ENCODE data around the gene ALDH1B1. TPM values are rescaled to one million over a fixed set of nuclear protein-coding genes. Genes with fewer than 3 reads are reported as not detected.

Gene ALDH1B1
- 91.0 TPM for total RNA-seq (ENCODE audit: insufficient read depth, low replicate concordance)

DNA sequence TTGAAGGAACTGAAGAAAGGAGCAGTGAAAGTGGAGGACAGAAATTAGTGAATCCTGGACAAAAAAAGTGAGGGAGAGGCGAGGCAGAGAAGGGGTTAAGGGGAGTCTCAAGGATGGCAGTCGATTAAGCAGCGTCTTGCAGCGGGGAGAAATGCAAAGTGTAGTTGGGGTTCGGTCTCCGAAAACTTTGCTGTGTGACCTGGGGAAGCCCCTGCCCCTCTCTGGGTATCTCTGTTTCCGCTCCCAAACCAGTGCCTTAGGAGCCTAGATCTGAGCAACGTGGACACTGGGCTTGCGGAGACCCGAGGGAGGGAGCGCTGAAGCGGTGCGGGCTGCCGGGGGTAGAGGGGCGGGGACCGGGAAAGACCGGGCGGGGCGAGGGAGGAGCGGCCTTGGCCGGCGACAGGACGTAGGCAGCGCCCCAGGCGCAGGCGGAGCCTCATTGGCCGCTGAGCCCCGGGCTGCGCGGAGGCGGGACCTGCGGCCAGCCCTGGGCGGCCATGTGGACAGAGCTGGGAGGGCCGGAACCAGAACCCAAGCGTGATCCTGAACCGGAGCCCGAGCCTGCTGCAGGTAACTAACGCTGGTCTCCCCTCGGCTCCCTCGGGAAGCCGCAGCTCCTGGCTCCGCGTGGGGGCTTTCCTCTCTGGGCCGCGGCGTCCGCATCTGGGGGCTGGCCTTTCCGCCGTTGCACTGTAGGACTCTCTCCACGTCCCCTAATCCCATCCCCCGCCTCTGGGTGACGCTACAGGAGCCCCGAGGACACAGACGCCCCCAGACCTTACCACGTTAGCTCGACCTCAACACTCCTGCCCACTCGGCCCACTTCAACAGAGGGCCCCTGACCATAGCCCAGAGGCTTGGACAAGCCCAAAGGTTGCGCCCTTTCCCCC, at the start of gene ALDH1B1:
TSS of gene ALDH1B1 (plus strand) at position 468 of the 893 bp plus-strand sequence. CDS start 3,047 bp downstream, outside the sequence.
- peak; percentile 92 for DNase-seq (ENCODE audit: low spot score)

DNA sequence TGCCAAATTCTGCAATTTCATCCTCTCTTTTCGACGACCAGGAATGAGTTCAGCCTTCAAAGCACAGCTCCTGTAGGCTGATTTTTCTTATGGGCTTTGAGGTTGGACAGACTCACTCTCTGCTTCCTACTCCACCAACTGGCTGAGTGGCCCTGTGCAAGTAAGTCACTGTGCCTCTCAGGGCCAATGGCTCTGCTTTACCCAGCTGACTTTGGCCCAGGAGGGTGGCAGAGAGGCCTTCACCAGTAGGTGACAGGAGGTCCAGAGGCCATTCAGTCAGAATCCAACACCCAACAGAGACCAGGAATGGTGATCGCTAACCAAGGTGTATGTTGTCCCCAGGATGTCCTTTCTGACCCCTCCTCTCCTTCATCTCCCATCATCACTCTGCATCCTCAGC, 49.5 kb upstream of the ALDH1B1 start:
- no peak for DNase-seq (ENCODE audit: low spot score)

DNA sequence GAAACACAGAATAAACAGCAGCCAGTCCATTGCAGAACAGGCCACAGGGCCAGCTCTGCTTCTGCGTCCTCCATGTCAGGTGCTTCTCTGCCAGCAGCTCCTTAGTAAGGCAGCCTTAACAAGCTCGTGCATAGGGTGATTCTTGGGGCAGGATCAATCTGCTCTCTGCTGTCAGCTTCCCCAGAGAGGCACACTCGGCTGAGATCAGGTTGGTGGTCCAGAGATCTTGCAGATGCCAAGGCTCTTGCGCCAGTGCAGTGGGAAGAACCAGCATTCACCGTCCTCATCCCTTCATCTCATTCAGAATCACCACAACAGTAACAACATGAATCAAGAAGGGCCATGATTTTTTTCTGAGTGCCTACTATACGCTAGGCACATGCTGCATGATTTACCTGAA, 49.0 kb upstream of the ALDH1B1 start:
- no peak for DNase-seq (ENCODE audit: low spot score)

DNA sequence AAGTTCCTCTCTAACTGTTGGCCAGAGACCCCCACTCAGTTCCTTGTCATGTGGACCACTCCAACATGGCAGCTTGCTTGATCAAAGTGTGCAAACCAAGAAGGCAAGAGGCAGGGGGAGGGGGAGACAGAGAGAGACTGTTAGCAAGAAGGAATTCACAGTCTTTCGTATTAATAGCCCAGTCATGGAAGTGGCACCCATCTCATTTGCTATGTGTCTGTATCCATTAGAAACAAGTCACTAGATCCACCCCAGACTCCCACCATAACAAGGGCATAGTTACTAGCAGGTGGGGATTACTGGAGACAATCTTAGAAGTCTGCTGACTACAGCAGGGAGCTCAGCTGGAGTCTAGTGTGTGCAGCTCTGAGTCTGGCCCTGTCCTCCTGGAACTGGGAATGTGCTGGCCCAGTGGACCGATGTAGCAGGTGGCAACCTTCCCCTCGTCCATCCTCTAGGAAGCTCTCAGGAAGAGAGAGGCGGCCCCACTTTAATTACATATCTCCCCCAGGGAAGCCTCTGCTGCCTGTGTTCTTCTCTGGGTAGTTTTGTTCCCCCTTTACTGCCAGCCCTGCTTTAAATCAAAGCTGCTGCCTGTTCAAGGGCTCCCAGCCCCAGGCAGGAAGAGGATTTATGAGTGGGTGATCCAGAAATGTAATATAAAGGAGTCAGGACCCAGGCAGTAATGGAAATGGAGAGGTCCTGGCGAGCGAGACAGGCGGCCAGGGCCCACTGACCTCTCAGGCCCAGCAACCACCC, 47.8 kb upstream of the ALDH1B1 start:
- no peak for DNase-seq (ENCODE audit: low spot score)

DNA sequence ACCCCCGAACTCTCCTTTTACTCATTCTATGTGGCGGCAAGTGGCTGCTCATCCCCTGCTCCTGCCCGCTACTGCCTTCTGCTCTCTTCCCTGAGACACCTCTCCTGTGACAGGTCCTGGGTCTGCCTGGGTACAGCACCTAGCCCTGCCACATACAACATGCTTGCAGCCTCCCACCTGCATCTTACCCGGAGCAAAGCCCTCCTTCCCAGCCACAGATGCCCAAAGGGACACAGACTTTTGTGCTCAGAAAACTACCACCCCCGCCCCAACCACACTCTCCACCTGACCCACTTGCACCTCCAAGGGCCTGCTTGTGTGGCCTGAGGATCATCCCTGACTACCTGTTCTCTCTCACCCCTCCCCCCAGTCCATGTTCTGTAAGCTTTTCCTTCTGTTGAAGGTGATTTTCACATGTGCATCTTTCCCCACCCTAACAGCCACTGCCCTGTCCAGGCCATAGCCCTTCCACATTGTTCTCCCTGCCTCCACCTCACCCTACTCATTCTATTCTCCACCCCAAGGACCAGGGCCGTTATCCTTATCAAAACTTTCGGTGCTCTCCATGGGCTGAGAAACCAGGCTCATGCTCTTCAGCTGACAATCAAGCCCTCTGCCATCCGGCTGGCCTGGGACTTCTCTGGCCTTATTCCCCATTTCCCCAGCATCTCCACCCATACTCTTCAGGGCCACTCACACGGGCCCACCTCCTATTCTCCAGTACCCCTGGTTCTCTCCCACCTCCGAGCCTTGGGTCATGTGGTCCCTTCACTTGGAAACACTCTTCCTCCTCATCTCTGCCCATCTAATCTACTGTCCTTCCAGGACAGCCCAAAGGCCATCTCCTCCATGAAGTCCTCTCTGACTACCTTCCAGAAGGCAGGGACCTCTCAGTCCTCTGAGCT, 46.4 kb upstream of the ALDH1B1 start:
- DNase-seq (ENCODE audit: low spot score), result no peak

DNA sequence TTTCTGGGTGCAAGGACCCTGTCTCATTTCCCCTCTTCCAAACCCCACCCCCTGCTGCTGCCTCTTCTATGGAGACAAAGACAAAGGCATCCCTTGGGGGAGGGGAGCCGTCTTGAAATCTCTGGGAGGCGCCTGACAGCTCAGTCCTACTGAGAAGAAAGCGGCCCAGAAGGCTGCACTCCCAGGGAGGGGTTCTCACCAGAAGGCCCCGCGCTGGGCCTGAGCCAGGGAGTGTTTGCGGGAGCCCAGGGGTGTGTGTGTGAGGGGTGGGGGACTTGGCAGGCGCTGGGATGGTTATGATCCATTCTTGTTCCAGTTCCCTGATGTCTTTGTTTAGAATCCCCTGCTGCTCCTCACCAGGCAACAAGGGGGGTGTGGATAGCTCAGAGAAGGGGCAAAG, 45.7 kb upstream of the ALDH1B1 start:
- peak; percentile 86 for DNase-seq (ENCODE audit: low spot score)

DNA sequence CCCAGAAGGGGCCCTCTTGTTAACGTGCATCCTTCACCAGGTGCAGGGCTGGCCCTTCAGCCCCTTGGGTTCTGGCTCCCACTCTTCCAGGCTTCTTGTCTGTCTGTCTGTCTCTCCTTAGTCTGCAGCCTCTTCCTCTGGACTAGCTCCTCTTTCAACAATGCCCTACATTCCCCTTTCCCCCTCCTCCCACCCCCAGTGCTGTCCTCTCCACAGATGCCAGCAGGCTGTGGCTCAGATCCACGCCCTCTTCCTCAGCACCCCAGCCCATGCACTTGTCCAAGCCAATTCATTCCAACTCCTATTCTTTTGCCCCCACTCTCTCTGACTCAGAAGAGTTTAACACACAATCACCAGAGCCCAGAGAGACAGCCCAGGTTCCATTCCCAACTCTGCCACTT, 45.2 kb upstream of the ALDH1B1 start:
- DNase-seq (ENCODE audit: low spot score), result no peak

DNA sequence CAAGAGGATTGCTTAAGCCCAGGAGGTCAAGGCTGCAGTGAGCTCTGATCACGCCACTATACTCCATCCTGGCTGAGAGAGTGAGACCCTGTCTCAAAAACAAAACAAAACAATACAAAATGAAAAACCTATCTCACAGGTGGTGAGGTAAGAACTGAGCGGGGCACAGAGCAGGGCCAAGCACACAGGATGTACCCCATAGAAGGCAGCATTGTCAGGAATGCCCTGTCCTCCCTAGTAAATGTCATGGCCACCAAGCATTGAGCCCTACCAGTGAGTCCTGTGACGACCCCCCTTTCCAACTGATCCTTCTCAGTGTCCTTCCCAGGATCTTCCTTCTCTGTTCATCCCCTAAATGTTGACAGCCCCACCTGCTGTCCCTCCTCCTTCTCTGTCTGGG, 44.6 kb upstream of the ALDH1B1 start:
- no peak for DNase-seq (ENCODE audit: low spot score)

DNA sequence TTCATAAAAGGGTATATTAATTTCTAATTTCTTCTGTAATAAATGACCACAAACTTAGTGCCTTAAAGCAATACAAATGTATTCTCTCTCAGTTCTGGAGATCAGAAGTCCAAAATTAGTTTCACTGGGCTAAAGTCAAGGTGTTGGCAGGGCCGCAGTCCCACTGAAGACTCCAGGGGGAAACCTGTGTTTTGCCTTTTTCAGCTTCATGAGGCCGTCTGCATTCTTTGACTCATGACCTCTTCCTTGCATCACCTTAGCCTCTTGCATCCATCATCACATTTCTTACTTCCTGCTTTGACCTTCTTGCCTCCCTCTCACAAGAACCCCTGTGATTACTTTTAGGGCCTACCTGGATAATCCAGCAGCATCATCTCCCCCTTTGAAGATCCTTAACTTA, 42.0 kb upstream of the ALDH1B1 start:
- no peak for DNase-seq (ENCODE audit: low spot score)

DNA sequence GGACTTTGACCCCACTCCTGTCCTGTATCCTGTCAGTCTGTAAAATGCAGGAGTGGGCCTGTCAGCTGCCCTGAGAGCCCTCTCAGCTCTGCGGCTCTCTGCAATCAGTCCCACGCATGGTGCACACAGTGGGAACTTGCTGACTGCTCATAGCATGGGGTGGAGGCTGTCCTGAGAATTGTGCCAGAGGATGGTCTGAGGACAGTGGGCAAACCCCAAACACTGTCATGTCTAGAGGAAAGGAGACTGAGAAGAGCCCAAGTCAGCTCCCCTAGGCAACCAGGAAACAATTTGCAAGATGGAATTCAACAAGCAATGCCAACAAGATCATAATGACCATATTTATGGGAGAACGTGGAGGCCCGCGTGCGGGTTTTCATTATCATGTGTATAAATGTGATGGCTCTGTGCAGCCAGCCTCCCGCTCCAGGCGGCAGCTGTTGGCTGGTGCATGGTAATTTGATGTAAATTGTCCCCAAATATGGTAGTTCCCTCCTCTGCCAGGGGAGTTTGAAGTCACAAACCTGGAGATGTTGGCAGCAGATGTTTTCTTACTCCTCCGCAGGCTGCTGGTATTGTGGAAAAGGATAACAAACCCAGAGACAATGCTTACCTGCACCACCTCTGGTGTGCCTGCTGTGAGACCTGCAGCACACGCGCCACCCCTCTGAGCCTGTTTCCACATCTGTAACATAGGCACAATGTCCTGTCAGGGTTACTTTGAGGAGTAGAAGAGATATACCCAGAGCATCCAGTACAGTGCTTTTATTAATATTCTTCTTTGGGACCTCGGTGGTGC, 39.8 kb upstream of the ALDH1B1 start:
- DNase-seq (ENCODE audit: low spot score), result no peak

DNA sequence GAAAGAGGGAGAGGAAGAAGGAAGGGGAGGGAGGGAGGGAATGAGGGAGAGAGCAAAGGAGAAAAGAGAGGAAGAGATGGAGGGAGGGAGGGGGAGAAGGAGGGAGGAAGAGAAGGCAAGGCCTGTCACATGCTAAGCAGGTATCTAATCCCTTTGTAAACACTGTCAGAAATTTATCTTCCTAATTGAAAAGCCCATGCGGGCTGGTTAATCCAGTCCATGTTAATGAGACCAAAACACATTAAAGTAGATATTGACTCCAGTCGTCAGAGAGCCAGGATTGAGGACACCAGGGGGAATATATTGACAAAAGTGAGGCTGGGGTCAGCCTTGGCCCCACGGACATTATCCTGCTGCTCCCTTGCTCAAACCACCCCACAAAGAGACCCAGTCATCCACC, 37.4 kb upstream of the ALDH1B1 start:
- DNase-seq (ENCODE audit: low spot score), result no peak

DNA sequence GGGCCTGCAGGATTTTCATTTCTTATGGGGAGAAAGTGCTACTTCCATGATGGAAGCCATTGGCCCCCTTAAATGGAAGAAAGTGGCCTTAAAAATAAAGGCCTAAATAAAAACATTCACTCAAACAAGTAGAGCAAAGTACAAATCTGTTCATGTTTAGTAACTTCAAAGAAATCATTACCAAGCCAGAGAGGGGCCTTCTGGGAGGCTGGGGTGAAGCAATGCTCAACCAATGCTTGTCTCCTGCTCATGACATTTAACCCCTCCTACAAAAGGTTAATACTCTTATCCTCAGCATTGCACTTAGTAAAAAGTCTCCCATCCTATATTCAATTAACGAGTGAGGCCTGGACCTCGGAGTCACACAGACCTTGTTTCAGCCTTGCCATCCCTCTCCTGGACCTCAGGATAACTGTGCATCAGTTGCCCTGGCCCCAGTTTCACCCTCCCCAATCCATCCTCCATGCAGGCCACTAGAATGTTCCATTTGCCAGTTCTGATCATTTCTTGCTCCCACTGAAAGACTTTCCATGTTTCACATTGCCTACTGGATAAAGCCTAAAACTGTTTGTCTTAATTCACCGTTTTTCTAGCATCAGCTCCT, 36.9 kb upstream of the ALDH1B1 start:
- DNase-seq (ENCODE audit: low spot score), result no peak

DNA sequence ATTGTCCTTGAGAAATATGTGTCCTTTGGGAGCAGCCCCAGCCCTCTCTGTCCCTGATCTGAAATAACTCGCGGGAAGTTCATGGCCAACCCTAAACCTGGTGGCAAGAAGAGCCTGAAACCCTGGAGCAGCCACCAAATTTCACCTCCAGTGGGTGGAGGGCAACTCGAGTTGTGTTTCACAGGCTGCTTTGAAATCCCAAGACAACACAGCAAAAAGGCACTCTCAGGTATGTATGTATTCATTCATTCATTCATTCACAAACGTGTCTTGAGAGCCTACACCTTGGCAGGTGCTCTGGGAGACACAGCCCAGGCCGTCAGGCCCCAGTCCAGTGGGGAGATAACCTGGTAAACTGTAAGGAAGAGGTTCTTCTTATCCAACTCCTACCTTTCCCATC, 35.7 kb upstream of the ALDH1B1 start:
- no peak for DNase-seq (ENCODE audit: low spot score)

DNA sequence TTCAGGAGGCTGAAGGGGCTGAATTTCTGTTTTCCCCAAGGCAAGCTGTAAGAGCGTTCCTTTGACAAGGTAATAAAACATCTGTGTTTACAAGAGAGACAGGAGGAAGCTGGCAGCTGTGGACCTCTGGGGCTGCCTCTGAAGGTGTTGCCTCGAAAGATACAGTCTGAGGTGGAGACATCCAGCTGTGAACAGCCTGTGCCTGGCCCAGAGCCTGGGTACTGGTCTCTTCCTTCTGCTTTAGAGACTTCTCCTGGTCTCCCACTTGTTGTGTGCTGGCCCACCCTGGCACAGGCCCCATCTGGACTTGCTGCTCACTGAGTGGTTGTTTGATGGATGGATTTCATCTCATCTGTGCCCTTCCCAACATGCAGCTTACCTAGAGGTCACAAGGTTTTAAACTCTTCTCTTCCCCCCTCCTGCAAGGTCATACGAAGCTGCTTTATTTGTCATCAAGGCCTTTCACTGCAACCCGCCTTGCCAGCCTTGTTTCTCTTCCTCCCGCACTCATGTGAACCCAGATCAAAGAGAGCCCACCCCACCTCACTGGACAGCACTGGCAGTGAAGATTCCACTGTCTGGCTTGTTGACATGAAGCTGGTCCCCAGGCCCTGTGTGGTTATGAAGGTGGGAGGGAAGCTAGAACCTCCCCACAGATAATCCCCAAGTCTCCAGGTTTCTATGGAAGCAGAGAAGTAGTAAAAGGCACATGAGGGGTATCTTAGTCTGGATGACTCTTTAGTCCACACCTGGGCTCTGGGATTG, 35.0 kb upstream of the ALDH1B1 start:
- DNase-seq (ENCODE audit: low spot score), result no peak

DNA sequence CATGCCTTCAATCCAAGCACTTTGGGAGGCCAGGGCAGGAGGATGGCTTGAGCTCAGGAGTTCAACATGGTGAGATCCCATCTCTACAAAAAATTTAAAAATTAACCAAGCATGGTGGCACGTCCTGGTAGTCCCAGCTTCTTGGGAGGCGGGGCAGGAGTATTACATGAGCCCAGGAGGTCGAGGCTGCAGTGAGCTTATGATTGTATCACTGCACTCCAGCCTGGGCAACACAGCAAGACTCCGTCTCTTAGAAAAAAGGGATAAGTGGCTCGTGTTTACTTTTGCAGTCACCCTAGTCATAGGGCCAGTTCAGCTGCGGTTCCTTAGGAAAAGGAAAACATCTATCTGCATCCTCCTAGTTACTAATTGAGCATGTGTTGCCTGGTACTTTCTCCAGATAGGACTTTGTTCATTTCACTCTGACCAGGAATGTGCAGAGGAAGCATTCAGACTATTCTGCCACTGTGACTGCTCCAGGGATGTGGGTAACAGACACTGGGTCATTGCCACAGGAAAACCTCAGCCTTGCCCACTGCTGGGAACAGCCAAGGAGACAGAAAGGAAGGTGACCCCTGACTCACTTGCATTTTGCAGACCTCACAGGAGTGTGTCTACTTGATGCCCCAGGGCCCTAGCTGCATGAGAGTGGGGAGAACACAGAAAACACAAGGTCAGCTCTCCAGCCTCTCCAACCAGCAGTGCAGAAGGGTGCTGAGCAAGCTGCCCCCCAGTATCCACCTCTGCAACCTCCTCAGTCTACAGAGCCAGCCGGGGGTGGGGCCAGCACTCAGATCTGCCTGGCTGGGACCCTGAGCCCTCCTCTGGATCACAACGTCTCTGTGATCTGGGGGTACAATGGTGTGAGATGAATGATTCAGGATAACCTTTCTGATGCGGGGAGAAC, 33.9 kb upstream of the ALDH1B1 start:
- DNase-seq (ENCODE audit: low spot score), result no peak

DNA sequence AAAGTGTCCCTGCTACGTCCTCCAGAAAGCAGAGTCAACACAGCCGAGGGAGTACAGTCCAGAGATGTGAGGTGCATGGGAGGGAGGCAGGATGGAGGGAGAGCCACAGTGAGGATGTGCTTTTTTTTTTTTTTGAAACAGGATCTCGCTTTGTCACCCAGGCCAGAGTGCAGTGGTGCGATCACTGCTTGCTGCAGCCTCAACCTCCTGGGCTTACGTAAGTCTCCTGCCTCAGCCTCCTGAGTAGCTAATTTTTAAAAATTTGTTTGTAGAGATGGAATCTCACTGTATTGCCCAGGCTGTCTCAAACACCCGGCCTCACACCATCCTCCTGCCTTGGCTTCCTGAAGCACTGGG, 33.2 kb upstream of the ALDH1B1 start:
- DNase-seq (ENCODE audit: low spot score), result no peak

DNA sequence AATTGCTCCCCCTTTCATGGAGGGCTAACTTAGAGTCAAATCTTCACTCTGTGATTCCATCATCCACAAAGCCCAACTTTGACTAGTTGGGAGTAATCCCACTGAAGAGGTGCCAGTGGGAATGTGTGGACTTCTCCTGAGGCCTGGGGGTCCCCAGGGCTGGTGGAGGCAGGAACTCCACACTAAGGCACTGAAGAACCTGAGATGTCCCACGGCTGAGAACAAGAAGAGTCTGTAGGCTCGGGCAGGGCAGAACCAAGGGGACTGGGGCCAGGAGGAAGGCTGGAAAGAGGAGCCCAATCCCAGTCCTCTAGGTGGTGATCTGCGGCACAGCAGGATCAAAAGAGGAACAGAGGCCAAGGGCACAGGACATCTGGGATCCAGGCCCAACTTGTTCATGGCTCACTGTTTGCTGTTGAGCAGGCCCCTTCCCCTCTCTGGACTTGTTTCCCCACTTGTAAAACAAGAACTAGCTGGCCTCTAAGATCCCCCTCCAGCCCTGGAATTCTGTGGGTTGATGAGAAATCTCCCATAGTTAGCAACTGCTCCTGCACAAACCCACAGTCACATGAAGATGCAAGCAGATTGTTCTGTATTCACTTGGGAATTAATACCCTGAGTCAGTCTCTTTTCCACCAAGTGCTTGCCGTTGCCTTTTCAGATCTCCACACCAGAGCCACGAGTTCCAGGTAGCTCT, 32.7 kb upstream of the ALDH1B1 start:
- no peak for DNase-seq (ENCODE audit: low spot score)

DNA sequence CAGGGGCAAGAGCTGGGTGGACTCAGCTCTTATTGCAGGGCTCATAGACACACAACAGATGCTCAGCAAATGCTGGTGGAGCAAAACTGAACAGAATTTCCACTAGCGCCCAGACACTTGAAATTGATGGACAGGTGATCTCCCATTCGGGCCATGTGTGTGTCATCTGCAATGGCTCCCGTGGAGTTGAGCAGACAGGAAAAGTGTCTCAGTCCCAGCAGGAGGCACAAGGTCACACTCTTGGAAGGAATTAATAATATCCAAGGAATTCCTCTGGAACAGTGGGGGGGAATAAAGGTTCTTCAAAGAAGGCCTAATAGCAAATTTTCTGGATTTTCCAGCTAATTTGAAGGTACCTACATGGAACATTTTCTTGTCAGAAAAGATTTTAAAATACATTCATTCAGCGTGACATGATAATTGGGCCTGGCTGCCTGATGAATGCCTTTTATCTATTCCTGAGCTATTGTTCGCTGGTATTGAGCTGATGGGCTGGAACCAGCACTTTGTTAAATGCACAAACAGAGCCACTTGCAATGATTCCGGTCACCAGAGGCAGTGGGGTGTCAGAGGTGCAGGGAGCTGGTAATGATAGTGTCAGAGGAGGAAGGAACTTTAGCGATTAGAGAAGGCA, 31.5 kb upstream of the ALDH1B1 start:
- no peak for DNase-seq (ENCODE audit: low spot score)
